ENCODE data around the gene PACSIN1. TPM values are rescaled to one million over a fixed set of nuclear protein-coding genes. Genes with fewer than 3 reads are reported as not detected.

The PACSIN1 gene
- total RNA-seq, 1 donor from 2014 or later = not detected

DNA sequence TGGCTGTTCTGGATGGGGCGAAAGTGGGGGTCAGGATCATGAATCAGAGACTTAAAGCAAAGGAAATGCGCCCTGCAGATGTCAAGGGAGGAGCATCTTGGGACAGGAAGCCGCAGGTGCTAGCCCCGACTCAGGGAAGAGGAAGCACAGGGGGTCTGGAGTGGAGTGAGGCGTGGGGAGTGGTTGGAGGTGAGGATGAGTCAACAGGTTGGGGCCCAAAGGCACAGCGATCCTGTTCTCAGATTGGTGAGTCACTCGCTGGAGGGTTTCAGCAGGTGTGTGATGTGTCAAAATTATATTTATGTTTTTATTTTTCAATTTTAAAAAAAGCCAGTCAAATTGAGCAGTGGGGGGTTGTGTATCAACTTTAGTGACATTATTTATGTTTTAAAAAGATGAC is 19.0 kb downstream of the PACSIN1 start:
- peak; percentile 62 for DNase-seq (ENCODE audit: low spot score)

DNA sequence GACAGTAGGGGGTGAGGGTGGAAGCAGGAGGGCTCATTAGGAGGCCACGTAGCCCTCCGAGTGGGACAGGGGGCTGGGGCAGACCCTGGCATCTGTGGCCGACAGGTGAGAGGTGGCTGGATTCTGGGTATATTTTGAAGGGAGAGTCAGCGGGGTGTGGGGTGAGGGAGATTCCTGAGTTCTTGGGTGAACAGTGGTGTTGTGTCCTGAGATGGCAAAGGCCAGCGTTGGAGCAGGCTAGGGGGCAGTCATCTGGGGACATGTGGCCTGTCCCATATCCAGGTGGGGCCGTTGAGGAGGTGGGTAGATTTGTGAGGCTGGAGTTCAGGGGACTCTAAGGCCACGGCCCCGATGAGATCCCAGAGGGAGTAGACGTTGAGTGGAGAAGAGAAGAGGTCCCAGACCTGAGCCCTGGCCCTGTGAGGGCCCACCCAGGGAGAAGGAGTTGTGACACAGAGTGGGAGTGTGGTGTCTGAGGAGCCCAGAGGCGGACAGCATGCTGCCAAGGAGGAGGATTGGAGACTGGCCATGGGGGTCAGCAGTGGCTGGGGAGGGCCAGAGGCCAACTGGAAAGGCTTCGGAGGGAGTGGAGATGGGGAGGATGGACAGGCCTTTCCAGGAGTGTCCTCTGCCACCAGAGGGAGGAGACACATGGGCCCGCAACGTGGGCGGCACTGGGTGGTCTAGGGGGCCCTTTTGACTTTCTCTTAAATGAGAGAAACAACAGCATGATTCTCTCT is 19.6 kb downstream of the PACSIN1 start:
- peak; percentile 75 for DNase-seq (ENCODE audit: low spot score)

DNA sequence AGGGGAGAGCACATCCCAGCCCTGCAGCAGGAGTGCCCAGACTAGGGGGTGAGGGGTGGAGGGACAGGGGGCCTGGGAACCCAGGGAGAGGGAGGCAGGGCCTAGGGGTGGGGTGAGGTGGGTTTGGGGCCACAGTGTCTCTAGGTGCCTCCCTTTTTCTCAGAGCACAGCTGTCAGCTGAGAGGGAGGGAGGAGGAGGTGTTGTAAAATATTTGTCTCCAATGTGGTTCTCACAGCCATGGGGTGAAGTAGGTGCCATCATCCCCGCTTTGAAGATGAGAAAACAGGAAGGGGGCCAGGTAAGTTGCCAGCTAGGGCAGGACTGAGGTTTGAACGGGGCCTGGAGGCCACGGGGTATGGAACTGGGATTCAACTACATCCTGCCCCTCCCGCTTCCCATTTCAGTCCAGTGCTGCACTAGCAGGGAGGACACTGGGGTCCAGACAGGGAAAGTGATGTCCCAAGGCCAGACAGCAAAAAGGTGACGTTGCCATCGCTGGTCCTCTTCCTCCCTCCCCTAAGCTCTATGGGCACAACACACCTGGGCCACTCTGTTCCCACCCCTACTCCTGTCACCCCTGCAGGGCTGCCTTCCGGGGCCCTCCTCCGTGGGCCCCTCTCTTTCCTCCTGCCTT is 20.3 kb downstream of the PACSIN1 start:
- DNase-seq (ENCODE audit: low spot score) = peak; percentile 80

DNA sequence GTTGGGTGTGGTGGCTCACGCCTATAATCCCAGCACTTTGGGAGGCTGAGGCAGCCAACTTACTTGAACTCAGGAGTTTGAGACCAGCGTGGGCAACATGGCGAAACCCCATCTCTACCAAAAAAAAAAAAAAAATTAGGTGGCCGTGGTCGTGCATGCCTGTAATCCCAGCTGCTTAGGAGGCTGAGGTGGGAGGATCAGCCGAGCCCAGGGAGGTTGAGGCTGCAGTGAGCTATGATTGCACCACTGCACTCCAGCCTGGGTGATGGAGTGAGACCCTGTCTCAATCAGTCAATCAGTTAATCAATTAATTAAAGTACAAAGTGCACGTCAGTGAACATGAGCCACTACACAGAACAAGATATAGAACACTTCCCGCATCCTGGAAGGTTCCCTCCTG is 21.0 kb downstream of the PACSIN1 start:
- DNase-seq (ENCODE audit: low spot score) = peak; percentile 64

DNA sequence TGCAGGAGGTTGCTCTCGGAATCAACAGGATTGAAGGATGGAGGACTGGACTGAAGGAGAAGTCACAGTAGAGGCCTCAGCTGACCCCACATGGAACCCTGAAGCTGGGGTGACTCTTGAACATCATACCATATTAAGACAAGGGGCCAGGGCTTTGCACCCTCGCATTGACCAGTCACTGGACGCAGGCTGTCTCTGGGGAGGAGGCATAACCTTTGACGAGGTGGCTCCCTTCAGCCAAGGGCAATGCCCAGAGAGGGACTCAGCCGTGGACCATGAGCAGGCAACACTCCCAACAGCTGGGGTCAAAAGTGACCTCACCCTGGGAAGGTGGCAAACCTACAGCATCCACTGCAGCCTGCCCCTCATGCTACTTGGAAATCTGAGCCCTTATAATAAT is 21.7 kb downstream of the PACSIN1 start:
- peak; percentile 73 for DNase-seq (ENCODE audit: low spot score)

DNA sequence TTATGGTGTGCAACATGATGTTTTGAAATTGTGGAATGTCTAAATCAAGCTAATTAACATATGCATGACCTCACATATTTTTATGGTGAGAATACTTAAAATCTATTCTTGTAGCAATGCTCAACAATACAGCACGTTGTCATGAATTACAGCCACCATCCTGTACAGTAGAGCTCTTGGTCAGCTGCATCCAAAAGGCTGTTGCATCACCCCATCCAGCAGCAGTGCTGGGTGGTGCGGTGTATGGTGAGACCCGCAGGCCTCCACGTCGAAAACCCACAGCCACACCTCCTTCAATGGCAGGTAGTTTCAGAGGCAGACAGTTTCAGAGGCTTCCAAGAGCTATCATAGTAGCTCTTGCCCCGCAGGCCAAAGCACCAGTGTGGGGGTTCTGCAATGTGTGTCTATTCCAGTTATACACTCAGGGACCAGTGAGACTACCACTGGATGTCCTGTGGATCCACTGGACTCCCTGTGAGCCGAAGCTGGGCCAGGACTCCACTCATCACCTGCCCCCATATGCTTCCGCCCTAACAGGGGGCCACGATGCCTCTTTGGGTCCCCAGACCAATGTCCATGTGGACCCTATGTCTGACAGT is 23.4 kb downstream of the PACSIN1 start:
- peak; percentile 60 for DNase-seq (ENCODE audit: low spot score)

DNA sequence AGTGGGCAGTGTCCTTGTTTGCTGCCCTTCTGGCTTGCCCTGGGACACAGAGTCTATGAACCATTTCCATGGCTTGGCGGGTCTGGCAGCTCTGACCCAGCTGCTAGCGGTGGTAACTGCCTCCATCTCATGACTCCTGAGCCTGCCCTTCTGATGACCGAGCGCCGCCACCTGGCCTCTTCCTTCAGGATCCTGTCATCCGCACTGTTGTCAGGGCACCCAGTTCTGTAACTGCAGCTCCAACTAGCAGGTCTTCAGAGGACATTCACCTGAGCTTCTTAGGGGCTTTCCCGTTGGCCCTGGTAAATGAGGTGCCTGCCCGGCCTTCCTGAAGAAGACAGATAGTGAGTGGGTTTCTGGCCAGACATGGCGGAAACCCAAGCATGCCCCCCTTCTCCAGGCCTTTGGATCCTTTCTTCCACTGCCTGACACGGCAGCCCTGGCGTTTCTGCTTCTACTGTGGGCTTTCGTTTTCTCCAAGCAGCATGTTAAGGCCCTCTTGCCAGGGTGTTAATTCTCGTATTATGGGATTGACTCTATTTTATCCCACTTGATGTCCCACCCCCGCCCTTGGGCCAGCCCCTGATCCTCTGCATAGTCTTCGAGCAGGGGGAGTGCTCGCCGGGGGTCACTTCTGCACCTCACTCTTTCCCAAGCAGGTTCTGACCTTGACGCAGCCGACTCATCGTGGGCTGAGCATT is 24.7 kb downstream of the PACSIN1 start:
- peak; percentile 85 for DNase-seq (ENCODE audit: low spot score)

DNA sequence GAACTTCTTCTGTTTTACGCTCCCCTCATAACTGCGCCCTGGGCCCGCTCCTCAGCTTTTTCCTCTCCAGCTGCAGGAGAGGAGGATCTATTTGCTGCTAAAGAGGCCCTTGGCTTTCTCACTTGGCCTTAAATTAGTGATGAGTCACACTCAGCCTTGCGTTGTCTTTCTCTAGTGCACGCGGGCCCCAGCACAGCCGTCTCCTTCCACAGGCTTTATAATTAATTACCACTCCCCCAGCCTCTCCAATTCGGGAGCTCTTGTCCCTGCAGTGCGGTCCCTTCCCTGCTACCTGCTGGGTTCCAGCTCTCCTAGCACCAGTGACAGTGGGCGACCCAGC is 25.2 kb downstream of the PACSIN1 start:
- DNase-seq (ENCODE audit: low spot score) = peak; percentile 81

DNA sequence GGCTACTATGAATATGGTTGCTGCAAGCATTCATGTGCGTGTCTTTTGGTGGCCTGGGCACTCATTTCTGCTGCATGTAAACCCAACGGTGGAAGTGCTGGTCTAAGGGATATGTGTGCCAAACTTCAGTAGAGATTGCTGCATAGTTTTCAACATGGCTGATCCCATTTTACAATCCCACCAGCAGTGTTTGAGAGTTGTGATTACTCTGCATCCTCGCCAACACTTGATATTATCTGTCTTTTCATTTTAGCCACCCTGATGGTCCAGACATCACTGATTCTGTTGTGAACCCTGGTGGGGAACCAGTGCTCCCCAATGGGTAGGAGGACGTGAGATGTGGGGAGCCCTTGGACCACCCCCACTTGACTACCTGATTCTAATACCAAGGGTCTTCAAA is 27.5 kb downstream of the PACSIN1 start:
- DNase-seq (ENCODE audit: low spot score) = no peak

DNA sequence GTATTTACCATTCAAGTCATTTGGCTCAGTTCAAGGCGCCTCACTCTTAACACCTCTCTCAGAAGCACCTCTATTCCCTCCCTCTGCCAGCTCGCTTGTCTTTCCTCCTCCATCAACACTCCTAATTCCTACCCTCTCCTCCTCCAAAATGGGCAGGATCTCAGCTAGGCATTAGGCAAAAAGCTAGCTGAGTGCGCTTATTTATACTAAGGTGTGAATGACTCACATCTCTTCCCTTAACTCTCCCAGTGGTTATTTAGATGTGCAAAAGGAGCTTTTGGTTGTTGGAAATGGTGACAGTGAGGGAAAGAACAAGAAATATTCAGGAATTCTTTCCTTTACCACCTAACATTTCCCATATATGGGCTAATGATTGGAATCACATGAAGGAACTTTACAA is 29.1 kb downstream of the PACSIN1 start:
- no peak for DNase-seq (ENCODE audit: low spot score)

DNA sequence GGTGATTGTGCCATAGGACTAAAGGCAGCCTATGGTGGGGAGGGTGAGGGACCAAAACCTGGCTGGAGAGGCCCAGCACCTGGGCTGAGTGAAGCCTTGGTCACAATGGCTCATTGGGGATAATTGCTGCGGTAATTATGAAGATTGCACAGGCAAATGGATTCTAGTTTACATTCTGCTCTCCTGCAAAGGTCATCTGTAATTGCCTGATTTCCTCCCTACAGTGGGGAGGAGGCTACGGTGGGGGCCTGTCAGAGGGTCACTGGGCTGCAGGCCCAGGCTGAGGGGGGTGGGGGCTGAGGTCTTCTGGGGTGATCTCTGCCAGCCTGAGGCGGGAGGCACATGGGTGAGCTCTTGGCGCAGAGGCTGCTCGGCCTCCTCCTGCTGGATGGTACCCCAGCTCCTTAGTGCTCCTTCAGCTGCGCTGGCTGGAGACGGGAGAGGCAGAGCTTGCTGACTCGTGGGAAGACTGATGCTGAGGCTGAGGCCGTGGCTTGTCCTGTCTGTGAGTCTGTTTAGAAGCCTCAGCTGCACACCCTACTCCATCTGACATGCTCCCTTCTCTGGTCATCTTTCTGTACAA is 30.3 kb downstream of the PACSIN1 start:
- DNase-seq (ENCODE audit: low spot score) = peak; percentile 62

DNA sequence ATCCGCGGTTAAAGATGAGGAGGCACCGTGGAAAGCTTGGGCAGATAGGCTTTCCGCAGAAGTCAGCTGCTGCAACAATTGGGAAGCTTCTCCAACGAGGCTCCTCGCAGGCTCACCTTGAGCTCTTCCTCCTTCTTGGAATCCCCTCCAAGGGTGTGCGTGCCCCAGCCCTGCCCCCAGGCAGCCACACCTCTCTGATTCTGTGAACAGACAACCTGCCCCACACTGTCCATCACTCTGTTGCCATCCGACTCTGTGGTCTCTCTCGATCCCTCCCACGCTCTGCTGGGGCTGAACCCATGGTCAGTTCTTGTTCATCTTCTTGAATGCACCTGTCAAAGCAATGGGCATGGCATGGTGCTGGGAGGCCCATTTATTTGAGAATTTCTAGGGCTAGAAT is 31.5 kb downstream of the PACSIN1 start:
- DNase-seq (ENCODE audit: low spot score) = peak; percentile 69

DNA sequence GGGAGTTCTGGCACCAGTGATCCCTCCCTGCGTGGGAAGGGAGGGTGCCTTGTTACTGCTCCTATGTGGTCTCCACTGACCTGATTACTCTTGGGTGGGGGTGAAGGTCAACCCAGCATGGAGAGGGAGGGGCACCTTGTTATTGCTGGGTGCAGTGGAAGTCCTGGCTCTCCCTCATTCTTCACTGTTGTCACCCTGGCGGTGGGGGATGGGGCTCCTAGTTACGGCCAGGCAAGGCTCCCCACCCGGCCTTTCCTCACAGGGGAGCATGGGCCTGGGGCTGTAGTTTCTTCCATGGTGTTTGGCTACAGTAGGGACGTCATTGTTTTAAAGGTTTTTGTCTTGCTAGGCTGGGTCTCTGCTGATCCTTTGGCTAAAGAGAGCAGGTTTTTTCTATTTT is 40.8 kb downstream of the PACSIN1 start:
- peak; percentile 69 for DNase-seq (ENCODE audit: low spot score)

DNA sequence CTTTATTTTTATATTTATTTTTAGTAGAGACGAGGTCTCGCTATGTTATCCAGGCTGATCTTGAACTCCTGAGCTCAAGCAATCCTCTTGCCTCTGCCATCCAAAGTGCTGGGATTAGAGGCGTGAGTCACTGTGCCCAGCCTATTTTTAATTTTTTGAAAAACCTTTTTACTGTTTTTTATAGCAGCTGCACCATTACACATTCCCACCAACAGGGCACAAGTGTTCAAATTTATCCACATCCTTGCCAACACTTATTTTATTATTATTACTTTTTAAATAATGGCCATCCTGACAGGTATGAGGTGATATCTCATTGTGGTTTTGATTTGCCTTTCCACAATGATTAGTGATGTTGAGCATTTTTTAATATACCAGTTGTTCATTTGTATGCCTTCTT is 42.5 kb downstream of the PACSIN1 start:
- DNase-seq (ENCODE audit: low spot score) = no peak

DNA sequence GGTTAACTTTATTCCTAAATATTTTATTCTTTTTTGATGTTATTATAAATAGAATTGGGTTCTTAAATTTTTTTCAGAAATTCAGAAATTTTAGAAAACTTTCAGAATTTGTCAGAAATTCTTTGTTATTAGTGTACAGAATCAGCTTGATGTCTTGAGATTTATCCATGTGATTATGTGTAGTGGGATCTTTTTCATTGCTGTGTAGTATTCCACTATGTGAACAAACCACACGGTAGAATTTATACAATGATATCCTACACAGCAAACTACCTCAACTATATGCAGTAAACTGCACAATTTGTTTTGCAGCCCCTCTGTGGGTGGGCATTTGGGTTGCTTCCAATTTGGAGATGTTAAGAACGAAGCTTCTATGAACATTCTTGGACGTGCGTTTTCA is 43.9 kb downstream of the PACSIN1 start:
- DNase-seq (ENCODE audit: low spot score) = no peak

DNA sequence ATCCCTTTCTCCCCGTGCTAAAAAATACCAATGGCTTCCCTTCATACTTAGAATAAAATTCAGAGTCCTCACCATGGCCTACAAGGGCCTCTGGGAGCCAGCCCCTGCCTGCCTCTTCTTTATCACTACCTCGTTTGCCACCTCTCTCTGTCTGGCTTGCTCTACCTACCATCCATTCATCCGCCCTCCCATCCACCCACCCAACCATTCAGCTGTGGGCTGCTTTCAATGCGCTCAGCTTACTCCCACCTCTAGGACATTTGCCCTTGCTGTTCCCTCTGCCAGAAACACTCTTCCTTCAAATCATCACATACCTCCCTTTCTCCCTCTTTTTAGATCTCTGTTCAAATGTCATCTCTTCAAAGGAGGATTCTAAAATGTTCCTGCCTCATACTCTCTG is 44.4 kb downstream of the PACSIN1 start:
- no peak for DNase-seq (ENCODE audit: low spot score)

DNA sequence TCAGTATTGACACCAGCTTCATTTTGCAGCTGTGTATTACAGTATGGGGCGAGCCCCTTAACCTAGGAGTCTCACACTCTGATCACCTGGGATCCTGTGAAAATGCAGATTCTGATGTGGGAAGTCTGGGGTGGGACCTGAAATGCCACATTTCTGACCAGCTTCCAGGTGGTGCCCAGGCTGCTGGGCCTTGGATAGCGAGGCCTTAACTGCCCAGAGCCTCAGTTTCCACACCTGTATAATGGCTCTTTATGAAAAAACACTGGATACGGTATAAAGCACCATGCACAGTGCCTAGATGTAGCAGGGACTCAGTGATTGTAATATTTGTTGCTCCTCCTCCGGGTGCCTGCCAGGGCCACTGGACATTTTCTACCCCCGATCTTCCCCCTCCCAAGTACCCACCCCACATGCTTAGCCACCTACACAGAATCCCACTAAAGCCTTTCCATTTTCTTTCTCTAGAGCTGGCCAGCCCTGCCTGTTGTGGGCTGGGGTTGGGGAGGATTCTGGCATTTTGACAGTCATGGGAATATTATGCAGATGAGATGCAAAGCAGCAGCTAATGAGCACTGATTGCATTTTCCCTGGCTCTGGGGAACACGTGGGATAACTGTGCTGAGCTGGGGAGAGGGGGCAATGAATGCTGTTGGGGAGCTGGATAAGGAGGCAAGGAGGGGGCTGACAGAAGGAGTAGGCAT is 45.5 kb downstream of the PACSIN1 start:
- DNase-seq (ENCODE audit: low spot score) = no peak

DNA sequence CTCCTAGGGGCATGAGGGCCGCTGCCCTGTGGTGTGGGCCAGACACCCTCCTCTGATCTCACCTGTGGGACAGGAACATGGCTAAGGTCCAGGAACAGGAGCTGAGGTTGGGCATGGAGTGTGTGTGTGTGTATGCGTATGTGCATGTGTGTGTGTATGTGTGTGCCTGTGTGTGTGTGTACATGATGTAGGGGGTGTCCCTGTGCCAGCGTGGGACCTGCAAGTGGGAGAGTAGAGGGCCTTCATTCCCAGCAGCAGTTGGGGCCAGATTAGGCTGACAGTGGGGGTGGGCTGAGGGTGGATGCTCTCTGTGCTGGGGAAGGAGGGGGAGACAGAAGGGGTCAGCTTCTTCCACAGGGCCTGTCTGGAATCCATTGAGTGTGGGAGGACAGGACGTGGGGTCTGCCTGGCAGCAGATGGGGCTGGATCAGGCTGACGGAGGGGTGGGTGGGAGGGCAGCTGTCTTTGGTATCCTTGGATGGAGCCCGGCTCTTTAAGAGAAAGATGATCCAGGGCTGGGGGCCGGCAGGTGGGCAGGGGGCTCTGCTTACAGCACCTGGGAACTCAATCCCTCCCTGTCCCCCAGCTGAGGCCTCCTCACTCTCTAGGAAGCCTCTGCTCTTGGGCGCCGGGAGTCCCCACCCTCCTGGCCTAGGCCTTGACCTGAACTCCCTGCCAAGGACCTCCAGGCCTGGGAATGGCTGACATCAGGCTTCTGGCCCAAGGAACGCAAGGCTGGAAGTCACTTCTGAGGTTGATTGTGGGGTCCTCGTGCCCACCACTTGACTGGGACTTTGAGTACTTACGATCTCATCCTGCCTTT is 46.2 kb downstream of the PACSIN1 start:
- no peak for DNase-seq (ENCODE audit: low spot score)

DNA sequence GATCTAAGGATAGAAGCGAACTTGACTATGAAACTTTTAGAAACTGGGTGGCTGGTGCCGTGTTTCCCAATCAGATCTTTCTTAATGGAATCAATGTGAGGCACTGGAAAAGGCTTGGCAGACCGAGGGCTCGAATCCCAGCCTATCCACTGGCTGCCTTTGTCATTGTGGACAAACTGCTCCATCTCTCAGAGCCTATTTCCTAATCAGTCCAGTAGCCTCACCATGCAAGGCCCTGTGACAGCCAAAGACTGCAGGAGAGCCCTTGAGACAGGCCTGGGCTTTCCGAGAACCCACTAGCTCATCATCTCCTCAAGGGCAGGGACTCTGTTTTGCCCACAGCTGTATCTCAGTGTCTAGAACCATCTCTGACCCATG is 46.9 kb downstream of the PACSIN1 start:
- no peak for DNase-seq (ENCODE audit: low spot score)

DNA sequence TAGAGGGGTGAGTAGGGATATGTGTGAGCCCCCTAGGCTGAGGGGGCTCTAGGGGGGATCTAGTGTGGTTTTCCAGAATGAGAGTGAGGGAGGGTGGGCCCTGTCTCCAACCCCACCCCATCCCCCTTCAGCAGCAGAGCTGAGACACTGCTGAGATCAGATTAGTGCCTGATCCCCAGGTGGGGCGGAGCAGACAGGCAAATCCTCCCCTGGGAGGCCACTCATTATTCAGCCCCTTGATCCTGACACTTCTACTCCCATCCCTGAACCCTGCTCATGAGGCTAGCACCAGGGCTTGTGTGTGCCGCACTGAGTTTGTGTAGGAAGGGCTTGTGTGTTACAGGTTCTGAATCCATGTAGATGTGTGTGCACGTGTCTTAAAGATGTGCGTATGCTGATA is 47.8 kb downstream of the PACSIN1 start:
- DNase-seq (ENCODE audit: low spot score) = no peak

Measured in mesenteric fat pad (tissue), 1 donor.